ENCODE data around the gene CEP63.
"Not testable (repeated sequence)": the region's sequence is repeated elsewhere in the genome, so short reads cannot be mapped to it uniquely, and the experiment has no call there.

The CEP63 gene

GRCh38 chr3:134516905-134517304 is 31.0 kb downstream of the CEP63 start:
- DNase-seq (ENCODE audit: low spot score): no peak

GRCh38 chr3:134517791-134518190 is 31.9 kb downstream of the CEP63 start:
- no peak for DNase-seq (ENCODE audit: low spot score)

- DNase-seq (ENCODE audit: low spot score): no peak
Observed at GRCh38 chr3:134522541-134522940, 36.7 kb downstream of the CEP63 start.

- DNase-seq (ENCODE audit: low spot score): no peak
Observed at GRCh38 chr3:134525293-134525692, 39.4 kb downstream of the CEP63 start.

- DNase-seq (ENCODE audit: low spot score): no peak
Observed at GRCh38 chr3:134526319-134526718, 40.5 kb downstream of the CEP63 start.

GRCh38 chr3:134527037-134527436 is 41.2 kb downstream of the CEP63 start:
- DNase-seq (ENCODE audit: low spot score): peak; percentile 26

- DNase-seq (ENCODE audit: low spot score): no peak
Observed at GRCh38 chr3:134527538-134528186, 41.8 kb downstream of the CEP63 start.

- DNase-seq (ENCODE audit: low spot score): no peak
Observed at GRCh38 chr3:134533493-134533892, 47.6 kb downstream of the CEP63 start.

- no peak for DNase-seq (ENCODE audit: low spot score)
Observed at GRCh38 chr3:134535186-134535970, 49.5 kb downstream of the CEP63 start.

- DNase-seq (ENCODE audit: low spot score): no peak
Observed at GRCh38 chr3:134536781-134537180, 50.9 kb downstream of the CEP63 start.

- DNase-seq (ENCODE audit: low spot score): no peak
Observed at GRCh38 chr3:134542287-134542958, 56.6 kb downstream of the CEP63 start.

GRCh38 chr3:134543113-134543512 is 57.3 kb downstream of the CEP63 start:
- no peak for DNase-seq (ENCODE audit: low spot score)

GRCh38 chr3:134544316-134544715 is 58.5 kb downstream of the CEP63 start:
- DNase-seq (ENCODE audit: low spot score): no peak

- DNase-seq (ENCODE audit: low spot score): not testable (repeated sequence)
Observed at GRCh38 chr3:134544783-134545182, 58.9 kb downstream of the CEP63 start.

GRCh38 chr3:134545818-134546217 is 60.0 kb downstream of the CEP63 start:
- no peak for DNase-seq (ENCODE audit: low spot score)

- DNase-seq (ENCODE audit: low spot score): no peak
Observed at GRCh38 chr3:134552784-134553183, 66.9 kb downstream of the CEP63 start.

- DNase-seq (ENCODE audit: low spot score): no peak
Observed at GRCh38 chr3:134559591-134559990, 73.7 kb downstream of the CEP63 start.

- DNase-seq (ENCODE audit: low spot score): no peak
Observed at GRCh38 chr3:134562055-134562454, 76.2 kb downstream of the CEP63 start.

GRCh38 chr3:134563601-134564000 is 77.7 kb downstream of the CEP63 start:
- no peak for DNase-seq (ENCODE audit: low spot score)

GRCh38 chr3:134564991-134565390 is 79.1 kb downstream of the CEP63 start:
- DNase-seq (ENCODE audit: low spot score): no peak

- DNase-seq (ENCODE audit: low spot score): no peak
Observed at GRCh38 chr3:134567605-134568004, 81.7 kb downstream of the CEP63 start.

- DNase-seq (ENCODE audit: low spot score): no peak
Observed at GRCh38 chr3:134568790-134569189, 82.9 kb downstream of the CEP63 start.

GRCh38 chr3:134569899-134570298 is 84.0 kb downstream of the CEP63 start:
- not testable (repeated sequence) for DNase-seq (ENCODE audit: low spot score)
